ENCODE results near the gene CCSER2. TPM values are rescaled to one million over a fixed set of nuclear protein-coding genes. Genes with fewer than 3 reads are reported as not detected.

Gene CCSER2
- polyA plus RNA-seq, 1 donor (not counting 4 experiments of a cell fraction or from before 2014, with no cell fraction given): 26.7 TPM

DNA sequence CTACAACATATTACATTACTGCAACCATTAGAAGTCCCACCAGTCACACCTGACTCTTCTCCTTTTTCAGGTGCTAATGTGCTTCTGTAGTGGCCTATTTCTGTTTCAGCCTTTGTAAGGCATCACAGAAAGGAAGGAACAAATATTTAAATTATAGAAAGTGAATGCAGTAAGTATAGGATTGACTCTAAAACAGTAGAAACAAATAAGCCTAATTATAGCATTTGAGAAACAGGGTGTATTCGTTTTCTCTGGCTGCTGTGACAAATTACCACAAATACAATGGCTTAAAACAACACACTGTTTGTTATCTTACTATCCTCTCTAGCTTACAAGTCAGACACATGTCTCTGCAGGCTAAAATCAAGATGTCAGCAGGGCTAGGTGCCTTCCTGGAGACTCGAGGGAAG, 69.4 kb downstream of the CCSER2 start:
- Histone ChIP-seq H3K4me3 (ENCODE audit: control insufficient read depth in 2 of 3, extremely low read depth in 1 of 3, insufficient read depth in 2 of 3, low read depth in 1 of 3, low read length in 3 of 3) (no peak overlapping the region), H3K27me3 (ENCODE audit: control insufficient read depth, extremely low read depth, insufficient read depth, low read length) (no peaks in the 10 kb centered on the region), H3K79me2 (ENCODE audit: control insufficient read depth, insufficient read depth, low read length) (peaks cover 28% of the 10 kb centered on the region), H2AFZ (ENCODE audit: control insufficient read depth, low read length) (peak overlapping the region; percentile 60), H3K9me1 (ENCODE audit: control insufficient read depth, extremely low read depth, insufficient read depth, low read length) (no peaks in the 10 kb centered on the region), H3K4me2 (ENCODE audit: control insufficient read depth, extremely low read depth, insufficient read depth, low read depth, low read length) (peak overlapping the region; percentile 31), H3K27ac (ENCODE audit: control insufficient read depth, insufficient read depth, low read length) (peak overlapping the region; percentile 23), H3K9ac (ENCODE audit: control insufficient read depth, extremely low read depth, insufficient read depth, low read length) (no peak overlapping the region), H4K20me1 (ENCODE audit: control insufficient read depth, extremely low read depth, insufficient read depth, low read length) (no peaks in the 10 kb centered on the region), H3K4me1 (ENCODE audit: control insufficient read depth, extremely low read depth, insufficient read depth, low read length) (peaks cover 14% of the 10 kb centered on the region), H3K9me3 (ENCODE audit: control insufficient read depth, low read depth, low read length) (peaks cover 2% of the 10 kb centered on the region), H3K36me3 (ENCODE audit: control insufficient read depth in 2 of 2, extremely low read depth in 1 of 2, insufficient read depth in 2 of 2, low read length in 2 of 2) (no peaks in the 10 kb centered on the region)
- DNase-seq (ENCODE audit: low read depth, low spot score) (peak; percentile 2), FAIRE-seq (peak; percentile 87)
- dilution Hi-C loops (cut with MboI; ENCODE audit: extremely low pct_ligation_motif_present, low sequenced_read_pairs): no loop called here
- TF ChIP-seq, protein P1, sequence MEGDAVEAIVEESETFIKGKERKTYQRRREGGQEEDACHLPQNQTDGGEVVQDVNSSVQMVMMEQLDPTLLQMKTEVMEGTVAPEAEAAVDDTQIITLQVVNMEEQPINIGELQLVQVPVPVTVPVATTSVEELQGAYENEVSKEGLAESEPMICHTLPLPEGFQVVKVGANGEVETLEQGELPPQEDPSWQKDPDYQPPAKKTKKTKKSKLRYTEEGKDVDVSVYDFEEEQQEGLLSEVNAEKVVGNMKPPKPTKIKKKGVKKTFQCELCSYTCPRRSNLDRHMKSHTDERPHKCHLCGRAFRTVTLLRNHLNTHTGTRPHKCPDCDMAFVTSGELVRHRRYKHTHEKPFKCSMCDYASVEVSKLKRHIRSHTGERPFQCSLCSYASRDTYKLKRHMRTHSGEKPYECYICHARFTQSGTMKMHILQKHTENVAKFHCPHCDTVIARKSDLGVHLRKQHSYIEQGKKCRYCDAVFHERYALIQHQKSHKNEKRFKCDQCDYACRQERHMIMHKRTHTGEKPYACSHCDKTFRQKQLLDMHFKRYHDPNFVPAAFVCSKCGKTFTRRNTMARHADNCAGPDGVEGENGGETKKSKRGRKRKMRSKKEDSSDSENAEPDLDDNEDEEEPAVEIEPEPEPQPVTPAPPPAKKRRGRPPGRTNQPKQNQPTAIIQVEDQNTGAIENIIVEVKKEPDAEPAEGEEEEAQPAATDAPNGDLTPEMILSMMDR (optimal IDR thresholded peaks at IDR 0.05 in 1 of 3, IDR thresholded peaks at IDR 0.05 in 1 of 3, conservative IDR thresholded peaks at IDR 0.05 in 1 of 3; ENCODE audit: extremely low read depth in 1 of 3, insufficient read depth in 2 of 3, low read length in 3 of 3): no peak
- TF ChIP-seq EZH2 (IDR thresholded peaks at IDR 0.05; ENCODE audit: low read length): no peak

DNA sequence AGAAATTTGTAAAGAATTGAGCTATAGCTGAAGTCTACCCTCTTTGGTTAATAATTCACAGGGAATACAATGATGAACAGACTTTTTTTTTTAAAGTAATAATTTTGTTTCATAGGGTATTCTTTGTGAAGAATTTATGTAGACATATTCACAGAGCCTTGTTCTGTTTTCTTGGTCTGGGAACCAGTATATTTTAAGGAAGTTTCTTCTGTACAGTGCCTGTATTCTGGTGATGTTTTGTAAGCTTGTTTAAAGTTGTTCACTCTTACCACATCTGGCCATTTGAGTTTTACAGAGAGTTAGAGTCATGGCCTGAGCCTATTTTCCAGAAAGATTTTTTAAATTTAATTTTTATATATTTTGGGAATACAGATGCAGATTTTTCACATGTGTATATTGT, 70.3 kb downstream of the CCSER2 start:
- H3K27me3 ChIP-seq (ENCODE audit: control insufficient read depth, extremely low read depth, insufficient read depth, low read length): no peaks in the 10 kb centered on the region
- H3K4me3 ChIP-seq (ENCODE audit: control insufficient read depth in 2 of 3, extremely low read depth in 1 of 3, insufficient read depth in 2 of 3, low read depth in 1 of 3, low read length in 3 of 3): no peak overlapping the region
- no peak for TF ChIP-seq EZH2 (IDR thresholded peaks at IDR 0.05; ENCODE audit: low read length)
- TF ChIP-seq, protein P1 (optimal IDR thresholded peaks at IDR 0.05 in 1 of 3, IDR thresholded peaks at IDR 0.05 in 1 of 3, conservative IDR thresholded peaks at IDR 0.05 in 1 of 3; ENCODE audit: extremely low read depth in 1 of 3, insufficient read depth in 2 of 3, low read length in 3 of 3): no peak
- no peaks in the 10 kb centered on the region for H3K36me3 ChIP-seq (ENCODE audit: control insufficient read depth in 2 of 2, extremely low read depth in 1 of 2, insufficient read depth in 2 of 2, low read length in 2 of 2)
- DNase-seq (ENCODE audit: low read depth, low spot score) (no peak), FAIRE-seq (no peak)
- no peaks in the 10 kb centered on the region for H3K9me1 ChIP-seq (ENCODE audit: control insufficient read depth, extremely low read depth, insufficient read depth, low read length)
- H3K27ac ChIP-seq (ENCODE audit: control insufficient read depth, insufficient read depth, low read length): no peak overlapping the region
- dilution Hi-C loops (cut with MboI; ENCODE audit: extremely low pct_ligation_motif_present, low sequenced_read_pairs): no loop called here
- peaks cover 26% of the 10 kb centered on the region for H3K79me2 ChIP-seq (ENCODE audit: control insufficient read depth, insufficient read depth, low read length)
- H4K20me1 ChIP-seq (ENCODE audit: control insufficient read depth, extremely low read depth, insufficient read depth, low read length): no peaks in the 10 kb centered on the region
- H3K9me3 ChIP-seq (ENCODE audit: control insufficient read depth, low read depth, low read length): peaks cover 2% of the 10 kb centered on the region
- peaks cover 14% of the 10 kb centered on the region for H3K4me1 ChIP-seq (ENCODE audit: control insufficient read depth, extremely low read depth, insufficient read depth, low read length)
- no peak overlapping the region for H3K9ac ChIP-seq (ENCODE audit: control insufficient read depth, extremely low read depth, insufficient read depth, low read length)
- H2AFZ ChIP-seq (ENCODE audit: control insufficient read depth, low read length): no peak overlapping the region
- H3K4me2 ChIP-seq (ENCODE audit: control insufficient read depth, extremely low read depth, insufficient read depth, low read depth, low read length): no peak overlapping the region
